IPS-NIHi7 (cell line): ENCODE measurements around the gene TRIM36.

Experiments used
- DNase-seq: peaks from one replicate; pipeline ENCODE4 v3.0.0; 2012; ENCODE audit warnings: mixed read lengths; ENCODE audit errors: extremely low spot score

TRIM36 gene

DNA sequence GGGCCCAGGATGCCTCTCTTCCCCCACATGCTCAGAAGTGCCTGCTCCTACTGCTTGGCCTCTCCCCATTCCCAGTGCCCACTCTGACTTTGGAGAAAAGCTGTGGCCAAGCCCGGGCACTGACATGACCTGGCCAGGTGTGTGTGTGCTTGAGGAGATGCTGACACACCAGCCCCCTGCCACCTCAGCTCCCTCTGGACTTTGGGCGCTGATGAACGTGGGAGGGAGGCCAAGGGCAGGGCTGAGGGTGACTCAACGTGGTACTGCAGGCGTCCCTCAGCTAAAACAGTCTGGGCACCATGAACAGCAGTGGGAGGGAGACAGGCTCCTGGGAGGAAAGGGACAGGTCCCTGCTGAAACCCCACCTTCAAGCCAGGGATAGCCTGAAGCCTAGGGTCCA lies 3.9 kb downstream of the TRIM36 start:
- no peak for DNase-seq

DNA sequence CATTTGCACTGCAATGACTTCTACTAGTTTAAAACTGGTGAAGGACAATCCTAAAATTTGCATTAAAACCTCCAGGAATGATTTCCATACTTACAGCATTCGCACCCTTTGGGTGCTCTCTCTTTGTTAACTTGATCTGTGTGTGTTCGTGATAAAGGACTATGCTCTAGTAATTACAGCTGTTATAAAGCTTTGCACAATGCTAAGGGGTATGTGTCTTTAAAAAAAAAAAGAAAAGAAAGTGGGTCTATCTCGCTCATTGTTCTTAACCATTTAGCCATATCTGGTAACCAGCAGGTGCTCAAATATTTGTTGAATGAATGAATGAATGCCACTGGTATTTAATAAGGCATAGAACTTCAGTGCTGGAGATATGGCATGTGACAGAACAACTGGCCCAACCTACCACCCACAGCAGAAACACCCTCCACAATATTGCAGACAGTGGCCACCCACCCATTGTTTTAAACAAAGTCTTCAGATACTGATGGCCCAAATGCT lies 8.7 kb downstream of the TRIM36 start:
- DNase-seq = no peak

DNA sequence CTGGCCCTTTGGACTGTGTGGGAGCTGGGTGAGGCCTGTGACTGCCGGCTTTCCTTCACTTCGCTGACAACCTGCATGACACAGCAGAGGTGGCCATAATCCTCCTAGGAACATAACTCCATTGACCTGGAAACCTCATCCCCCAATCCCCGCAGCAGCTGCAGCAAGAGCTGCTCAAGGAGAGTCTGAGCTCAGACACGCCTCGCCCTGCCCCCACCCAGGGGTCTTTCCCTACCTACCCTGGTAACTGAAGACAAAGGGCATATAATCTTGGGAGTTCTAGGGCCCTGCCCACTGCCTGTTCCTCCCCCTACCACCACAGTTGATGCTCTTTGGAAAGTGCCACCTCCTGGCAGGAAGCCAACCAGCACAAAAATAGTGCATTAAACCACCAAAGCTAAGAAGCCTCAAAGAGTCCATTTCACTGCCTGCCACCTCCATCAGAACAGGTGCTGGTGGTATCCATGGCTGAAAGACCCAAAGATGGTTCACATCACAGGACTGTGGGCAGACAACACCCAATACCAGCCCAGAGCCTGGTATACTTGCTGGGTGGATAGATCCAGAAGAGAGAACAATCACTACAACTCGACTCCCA lies 18.4 kb downstream of the TRIM36 start:
- DNase-seq = no peak

DNA sequence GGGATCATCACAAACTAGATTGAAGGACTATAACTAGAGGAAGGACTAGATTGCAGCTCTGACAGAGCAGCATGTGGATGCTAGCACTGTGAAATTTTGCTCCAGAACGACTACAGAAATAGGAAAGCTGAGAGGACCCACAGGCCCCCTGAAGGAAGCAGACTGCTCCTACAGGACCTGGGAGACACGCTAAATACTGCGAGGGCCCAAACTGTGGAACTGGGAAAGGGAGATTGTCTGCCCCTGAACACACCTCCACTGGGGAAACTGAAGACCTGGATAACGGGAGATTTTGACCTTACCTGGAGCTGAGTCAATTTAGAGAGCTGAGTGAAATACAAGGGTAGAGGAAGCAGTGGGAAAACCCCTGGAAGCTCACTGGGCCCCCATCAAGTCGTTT lies 19.2 kb downstream of the TRIM36 start:
- no peak for DNase-seq

DNA sequence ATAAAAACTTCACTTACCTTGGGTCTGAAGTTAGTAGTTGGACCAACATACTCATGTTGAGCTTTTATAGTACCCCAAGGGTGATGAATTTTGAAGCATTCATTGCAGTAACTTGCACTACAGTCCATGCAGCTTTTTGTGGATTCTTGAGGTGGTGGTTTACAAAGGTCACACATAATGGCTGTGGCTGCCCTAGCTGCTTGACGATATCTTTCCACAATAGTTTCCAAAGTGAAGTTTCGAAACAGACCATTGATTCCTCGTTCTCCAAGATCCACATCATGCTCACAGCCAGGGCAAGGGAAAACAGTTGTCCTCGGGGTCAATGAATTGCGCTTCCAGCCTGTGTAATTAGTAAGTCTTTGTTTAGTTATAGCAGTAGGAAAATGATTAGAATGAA lies 22.7 kb downstream of the TRIM36 start:
- DNase-seq = no peak

DNA sequence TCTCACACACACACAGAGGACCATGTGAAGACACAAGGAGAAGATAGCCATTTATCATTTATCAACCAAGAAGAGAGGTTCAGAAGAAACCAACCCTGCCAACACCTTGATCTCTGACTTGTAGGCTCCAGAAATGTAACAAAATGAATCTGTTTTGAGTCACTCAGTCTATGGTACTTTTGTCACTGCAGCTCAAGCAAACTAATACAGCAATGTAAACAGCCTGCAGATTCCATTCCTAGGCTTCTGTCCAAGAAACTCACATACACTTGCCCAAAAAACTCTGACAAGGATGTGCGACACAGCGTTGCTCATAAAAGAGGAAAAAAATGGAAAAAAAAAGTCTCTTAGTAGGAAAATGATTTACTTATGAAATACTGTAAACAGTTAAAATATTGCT lies 33.4 kb downstream of the TRIM36 start:
- DNase-seq = no peak

DNA sequence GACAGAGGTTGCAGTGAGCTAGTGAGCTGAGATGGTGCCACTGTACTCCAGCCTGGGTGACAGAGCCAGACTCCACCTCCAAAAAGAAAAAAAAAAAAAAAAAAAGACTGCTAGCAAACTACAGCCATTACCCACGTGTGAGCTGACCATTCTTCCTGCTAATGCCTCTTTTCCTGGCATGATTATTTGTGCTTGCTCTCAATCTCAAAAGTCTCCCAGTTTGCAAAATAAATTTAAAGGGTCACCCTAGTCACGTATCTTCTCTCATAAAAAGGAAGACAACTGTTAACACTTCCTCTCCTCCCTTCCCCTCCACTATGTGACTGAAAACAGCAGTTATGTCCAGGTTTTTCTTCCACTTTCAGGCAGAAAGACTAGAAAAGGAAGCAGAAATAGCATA lies 37.2 kb downstream of the TRIM36 start:
- DNase-seq = no peak

DNA sequence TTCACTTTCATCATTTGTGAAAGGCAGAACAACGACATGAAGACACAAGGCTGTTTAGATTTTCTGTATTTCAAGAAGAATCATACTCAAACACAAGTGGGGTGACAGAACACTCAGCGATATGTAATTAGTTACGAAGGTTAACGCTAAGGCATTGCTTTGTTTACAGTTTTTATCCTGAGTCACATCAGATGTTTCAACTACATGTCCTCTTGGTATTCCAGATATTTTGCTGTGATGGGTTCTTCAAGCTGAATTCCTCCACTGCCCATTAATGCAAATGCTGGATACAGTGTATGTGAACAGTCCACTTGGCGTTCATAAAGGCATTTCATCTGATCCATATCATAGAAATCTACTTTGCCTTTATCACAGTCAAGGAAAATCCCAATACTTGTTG lies 43.4 kb downstream of the TRIM36 start:
- no peak for DNase-seq

DNA sequence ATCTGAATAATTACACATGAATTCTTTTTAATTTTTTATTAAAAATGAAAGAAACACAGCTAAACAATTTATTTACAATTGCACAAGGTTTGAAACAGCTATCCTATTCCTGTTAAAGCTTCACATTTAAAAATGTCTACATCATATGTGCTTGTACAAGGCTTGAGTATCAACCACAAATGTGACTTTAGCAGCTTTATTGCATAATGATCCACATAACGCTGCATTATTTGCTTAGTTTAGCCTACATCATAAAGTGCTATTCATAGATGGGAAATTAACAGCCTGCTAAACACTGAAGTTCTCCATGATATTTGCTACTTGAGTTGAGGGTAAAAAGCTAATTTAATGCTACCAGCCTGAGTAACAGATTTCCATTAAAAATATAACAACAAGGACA lies 45.0 kb downstream of the TRIM36 start:
- DNase-seq = no peak

DNA sequence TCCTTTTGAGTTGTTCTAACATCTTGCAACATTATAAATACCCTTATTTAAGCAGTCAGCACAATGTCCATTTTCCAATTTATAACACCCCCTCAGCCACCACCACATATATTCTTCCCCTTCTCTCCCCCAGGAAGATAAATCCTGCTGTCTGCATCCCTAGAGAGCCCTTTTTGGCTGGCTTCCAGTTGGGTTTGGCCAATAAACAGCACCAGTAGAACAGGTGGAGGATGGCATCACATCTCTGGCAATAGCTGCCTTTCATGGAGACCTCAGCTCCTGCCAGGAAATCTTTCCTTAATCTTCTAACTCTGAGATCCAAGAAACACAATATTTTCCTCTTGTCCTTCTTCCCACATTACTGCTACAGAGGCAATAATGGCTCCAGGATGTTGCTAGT lies 53.7 kb downstream of the TRIM36 start:
- no peak for DNase-seq

DNA sequence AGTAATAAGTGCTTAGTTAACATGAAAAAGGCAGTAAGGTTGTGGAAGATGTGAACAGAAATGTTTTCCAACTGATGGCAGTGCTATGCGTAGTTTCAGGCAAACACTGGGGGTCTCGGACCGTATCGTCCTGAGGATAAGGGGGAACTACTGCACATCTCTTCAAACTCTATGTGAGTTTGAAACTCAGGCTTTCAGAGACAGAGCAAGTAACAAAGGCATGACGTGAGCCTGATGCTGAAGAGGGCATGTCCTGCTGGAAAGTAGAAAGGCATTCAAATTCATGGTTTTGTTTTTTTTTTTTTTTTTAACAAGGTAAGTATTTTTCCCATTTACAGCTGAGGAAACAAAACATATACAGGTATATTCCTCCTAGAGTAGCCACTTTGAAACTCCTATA lies 59.9 kb downstream of the TRIM36 start:
- no peak for DNase-seq

DNA sequence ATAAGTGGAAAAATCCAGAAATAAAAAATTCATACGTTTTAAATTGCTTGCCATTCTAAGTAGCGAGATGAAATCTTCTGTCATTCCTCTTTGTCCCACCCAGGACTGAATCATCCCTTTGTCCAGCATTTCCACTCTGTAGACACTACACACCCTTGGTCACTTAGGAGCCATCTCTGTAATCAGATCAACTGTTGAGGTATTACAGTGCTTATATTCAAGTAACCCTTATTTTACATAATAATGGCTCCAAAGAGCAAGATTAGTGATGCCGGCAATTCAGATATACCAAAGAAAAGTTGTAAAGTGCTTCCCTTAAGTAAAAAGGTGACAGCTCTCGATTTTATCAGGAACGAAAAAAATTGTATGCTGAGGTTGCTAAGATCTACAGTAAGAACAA lies 60.4 kb downstream of the TRIM36 start:
- no peak for DNase-seq

DNA sequence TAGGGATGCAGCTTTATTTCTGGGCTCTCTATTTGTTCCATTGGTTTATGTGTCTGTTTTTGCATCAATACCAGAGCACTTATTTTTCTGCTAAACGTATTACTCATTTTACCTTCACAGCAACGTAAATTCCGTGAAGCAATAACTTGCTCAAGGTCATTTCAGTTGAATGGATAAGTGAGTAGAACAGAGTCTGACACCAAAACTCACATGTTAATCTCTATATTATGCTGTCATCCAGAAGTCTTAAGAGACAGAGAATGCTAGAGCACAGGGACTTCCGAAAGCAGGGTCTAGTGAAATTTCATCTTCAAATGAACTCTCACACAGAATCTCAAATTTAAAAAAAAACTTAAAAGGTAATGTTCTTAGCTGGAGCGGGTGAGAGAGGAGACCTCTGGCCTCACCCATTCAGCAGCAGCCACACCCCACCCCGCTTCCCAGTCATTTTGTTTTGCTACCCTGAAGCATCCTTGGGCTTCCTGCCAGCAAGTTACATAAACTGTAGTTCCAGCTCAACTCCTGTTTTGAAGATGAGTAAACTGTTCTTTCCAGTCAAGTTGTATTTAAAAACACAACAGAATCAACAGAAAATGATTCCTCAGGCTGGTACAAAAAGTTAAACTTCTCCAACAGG lies 69.3 kb downstream of the TRIM36 start:
- DNase-seq = no peak

DNA sequence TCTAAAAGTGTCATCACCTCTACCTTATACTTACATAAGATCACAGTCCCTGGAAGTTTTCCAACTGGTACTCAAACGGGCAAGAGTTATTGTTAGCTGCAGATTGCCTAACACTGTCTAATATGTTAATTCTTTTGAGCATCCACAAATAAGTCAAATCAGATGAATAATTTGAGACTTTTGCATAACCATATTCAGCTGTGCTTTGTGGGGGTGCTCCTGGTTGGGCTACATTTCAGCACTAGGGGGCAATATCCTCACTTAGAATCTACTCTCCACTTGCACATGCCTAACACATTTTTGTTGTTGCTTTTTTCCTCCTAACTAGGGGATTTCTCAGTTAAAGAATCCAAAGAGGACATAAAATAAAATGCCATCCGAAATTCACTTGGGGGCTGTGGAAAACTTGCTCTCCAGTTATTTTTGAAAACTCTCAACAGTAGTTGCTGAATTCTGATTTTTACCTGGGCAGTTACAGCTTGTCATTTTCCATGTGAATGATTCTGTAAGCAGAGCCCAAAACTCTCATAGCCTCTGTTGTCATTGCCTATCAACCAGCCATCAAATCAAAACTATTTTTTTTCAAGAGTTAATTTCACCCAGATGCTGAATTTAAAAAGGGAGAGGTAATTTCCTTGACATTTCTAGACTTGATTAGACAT lies 71.5 kb downstream of the TRIM36 start:
- DNase-seq = peak; percentile 63

DNA sequence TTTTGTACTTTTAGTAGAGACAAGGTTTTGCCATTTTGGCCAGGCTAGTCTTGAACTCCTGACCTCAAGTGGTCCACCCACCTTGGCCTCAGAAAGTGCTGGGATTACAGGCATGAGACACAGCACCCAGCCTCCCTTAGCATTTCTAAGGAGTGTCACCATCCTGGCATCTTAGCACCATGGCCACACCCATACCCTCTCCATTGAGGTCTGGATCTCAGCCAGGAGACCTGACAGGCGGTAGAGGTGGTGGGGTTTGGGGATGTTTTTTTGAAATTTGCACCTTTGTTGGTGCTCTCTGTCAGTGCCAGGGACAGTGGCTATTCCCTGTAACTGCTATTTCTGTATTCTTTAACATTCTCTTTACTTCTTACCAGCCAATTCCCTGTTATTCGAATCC lies 72.5 kb downstream of the TRIM36 start:
- no peak for DNase-seq

DNA sequence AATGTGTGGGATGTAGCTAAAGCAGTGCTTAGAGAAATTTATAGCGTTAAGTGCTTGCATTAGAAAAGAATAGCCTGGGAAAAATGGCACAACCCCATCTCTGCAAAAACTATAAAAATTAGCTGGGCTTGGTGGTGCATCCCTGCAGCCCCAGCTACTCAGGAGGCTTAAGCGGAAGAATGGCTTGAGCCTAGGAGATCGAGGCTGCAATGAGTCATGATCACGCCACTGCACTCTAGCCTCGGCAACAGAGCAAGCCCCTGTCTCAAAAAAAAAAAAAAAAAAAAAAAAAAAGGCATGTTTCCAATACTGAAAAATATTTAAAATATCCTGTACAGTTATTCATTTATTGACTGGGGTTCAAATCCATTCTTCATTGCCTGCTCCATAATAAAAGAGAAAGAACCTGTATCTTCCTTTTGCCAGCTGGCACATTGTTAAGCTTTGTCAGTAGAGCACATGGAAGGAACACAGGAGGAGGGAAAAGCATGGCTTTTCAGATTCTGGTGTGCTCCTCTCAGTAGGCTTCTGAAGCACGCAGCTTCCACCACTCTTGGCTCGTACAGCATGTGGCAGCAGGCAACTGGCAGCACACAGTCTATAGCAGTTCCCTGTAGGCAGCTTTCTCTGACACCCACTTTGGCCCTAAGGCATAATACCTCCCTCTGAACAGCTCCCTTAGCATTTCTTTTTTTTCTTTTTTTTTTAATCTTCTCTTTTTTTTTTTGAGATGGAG lies 73.5 kb downstream of the TRIM36 start:
- peak; percentile 29 for DNase-seq

DNA sequence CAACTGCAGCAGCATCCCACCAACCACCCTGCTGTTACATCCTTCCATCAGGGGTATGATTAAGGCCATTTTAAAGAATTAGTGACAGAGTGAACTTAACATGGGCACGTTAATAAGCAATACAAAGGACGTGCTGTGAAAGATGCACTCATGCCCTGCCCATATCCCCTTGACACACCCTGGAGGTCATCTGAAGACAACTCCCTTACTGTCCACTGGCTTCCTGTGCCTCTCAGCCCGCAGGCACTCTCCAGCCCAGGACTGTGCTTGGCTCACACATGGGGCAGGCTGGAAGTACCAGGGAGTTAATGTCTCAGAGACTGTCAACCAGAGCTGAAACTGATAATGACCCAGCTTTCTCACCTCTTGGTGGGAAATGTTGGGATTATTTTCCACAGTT lies 81.8 kb downstream of the TRIM36 start:
- DNase-seq = no peak

DNA sequence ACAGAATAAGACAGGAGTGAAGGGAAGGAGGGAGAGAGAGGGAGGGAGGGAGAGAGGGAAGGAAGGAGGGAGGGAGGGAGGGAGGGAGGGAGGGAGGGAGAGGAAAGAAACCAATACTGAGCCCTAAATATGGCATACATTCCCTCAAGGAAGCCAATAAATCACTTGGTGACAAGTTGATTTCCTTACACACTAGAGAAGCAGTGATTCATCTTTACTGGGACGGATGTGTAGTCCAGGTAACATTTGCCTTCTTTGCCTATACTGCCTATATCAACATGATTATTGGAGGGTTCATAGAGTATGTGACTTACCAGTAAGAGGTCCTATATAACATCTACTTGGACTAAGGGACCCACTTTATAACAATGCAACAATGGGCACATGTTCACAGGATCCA lies 83.2 kb downstream of the TRIM36 start:
- DNase-seq = no peak

DNA sequence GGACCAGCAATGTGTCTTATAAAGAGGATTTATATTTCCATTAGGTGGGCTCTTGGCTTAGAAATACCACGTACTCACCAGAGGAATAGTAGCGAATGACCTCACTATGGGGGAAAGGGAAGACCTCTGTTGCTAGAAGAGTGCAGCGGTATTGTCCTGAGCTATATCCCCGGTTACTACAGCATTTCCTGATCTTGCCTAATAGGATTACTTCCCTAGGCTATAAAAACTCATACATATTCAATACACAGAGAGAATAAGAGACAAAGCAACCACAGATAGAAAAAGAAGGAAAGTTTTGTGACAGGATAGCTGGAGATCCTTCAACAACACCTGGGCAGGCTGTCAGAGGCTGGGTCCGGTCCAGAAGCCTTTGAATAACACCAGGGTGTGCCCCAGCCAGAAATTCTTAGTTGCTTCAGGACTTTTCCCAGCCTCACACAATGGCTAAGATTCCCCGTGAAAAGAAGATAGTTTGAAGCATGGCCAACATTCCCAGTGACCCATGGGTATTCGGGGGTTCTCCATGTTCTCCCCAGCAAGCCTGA lies 85.4 kb downstream of the TRIM36 start:
- DNase-seq = no peak

DNA sequence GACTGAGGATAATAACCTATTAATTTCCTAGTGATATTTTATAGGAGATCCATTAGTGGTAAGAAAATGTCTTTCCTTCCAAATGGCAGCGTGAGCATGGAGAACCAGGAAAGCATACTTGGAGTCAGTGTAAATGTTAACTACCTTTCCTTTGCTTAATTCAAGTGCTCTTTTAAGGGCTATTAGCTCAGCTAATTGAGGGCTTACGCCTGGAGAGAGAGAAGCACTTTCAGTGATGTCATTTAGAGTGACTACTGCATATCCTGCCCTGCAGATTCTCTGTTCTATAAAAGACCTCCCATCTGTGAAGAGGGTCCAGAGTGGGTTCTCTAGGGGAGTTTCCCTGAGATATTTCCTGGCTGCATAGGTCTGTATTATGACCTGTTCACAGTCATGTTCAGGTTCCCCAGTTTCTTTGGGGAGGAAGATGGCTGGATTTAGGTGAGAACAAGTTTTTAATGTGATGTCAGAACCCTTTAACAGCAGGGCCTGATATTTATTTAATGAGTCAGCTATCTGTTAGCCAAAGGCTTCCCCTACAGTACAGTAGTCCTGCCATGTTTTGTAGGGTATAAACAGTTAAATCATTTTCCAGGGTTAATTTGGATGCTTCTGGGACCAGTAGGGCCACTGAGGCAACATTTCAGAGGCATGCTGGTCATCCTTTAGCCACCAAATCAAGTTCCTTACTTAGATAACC lies 89.6 kb downstream of the TRIM36 start:
- no peak for DNase-seq
